Breast epithelium (tissue), 4 donors: ENCODE measurements around the gene PHACTR3. TPM values are rescaled to one million over a fixed set of nuclear protein-coding genes. Genes with fewer than 3 reads are reported as not detected.

Source experiments
- DNase-seq, 2 donors: peaks; one replicate each; pipeline ENCODE4 v3.0.0-alpha.2; 2019; ENCODE audit warnings: low spot score in 2 of 2
- H3K27ac ChIP-seq, 2 donors: fragments of 200-600 bp; sonication (generic) in 1 of 2; one replicate each; pipeline ENCODE4 v1.5.1; 2016 to 2019; ENCODE audit warnings: mild to moderate bottlenecking in 1 of 2
- H3K27me3 ChIP-seq, 2 donors: fragments of 200-600 bp; sonication (generic) in 1 of 2; one replicate each; pipeline versions ENCODE4 v1.5.1 to v1.6.0; 2017 to 2019; ENCODE audit warnings: control low read depth in 1 of 2, mild to moderate bottlenecking in 1 of 2
- H3K36me3 ChIP-seq: fragments of 200-600 bp; one replicate; pipeline ENCODE4 v1.5.1; 2019
- H3K4me1 ChIP-seq, 2 donors: fragments of 200-600 bp; sonication (generic); one replicate each; pipeline ENCODE4 v1.5.1; 2016 to 2019; ENCODE audit warnings: control low read depth in 1 of 2
- H3K4me3 ChIP-seq, 3 donors: fragments of 200-600 bp; sonication (generic); 1 replicate in 2 of 3; 2 replicates in 1 of 3; pipeline ENCODE4 v1.5.1; 2016 to 2019; ENCODE audit warnings: mild to moderate bottlenecking in 3 of 3, moderate library complexity in 2 of 3
- H3K9me3 ChIP-seq, 2 donors: fragments of 200-600 bp; sonication (generic) in 1 of 2; one replicate each; pipeline ENCODE4 v1.5.1; 2016 to 2019; ENCODE audit warnings: control low read depth in 1 of 2
- POLR2A ChIP-seq: fragments of 450-650 bp; IDR thresholded peaks from one replicate; pipeline ENCODE4 v1.6.1; 2016; ENCODE audit warnings: antibody characterized with exemption, mild to moderate bottlenecking, moderate library complexity
- POLR2AphosphoS5 ChIP-seq, 3 donors: sonication (generic); formaldehyde crosslinking; IDR thresholded peaks; one replicate each; pipeline ENCODE4 v1.6.1; 2017; ENCODE audit warnings: antibody characterized with exemption in 3 of 3
- intact Hi-C: fragments of 100-400 bp; cut with DNase I; formaldehyde crosslinking; loops from one replicate; pipeline ENCODE4 v1.15.1; 2023; ENCODE audit warnings: low total_unique reads
- total RNA-seq, 3 donors: library from RNA; depleted of rRNA; stranded (reverse); fragments of >200 nt; gene quantifications; one replicate each; pipeline ENCODE4 v1.1.0, GENCODE V29; 2016
- TF ChIP-seq, protein P1 (sequence below), 3 donors: fragments of 450-650 bp; IDR thresholded peaks; one replicate each; pipeline ENCODE4 v1.5.1; 2016 to 2017; ENCODE audit warnings: antibody characterized with exemption in 3 of 3, mild to moderate bottlenecking in 3 of 3, moderate library complexity in 3 of 3

Gene PHACTR3
- total RNA-seq, 3 donors from 2014 or later, result 0.16 to 0.33 (median 0.29) TPM

DNA sequence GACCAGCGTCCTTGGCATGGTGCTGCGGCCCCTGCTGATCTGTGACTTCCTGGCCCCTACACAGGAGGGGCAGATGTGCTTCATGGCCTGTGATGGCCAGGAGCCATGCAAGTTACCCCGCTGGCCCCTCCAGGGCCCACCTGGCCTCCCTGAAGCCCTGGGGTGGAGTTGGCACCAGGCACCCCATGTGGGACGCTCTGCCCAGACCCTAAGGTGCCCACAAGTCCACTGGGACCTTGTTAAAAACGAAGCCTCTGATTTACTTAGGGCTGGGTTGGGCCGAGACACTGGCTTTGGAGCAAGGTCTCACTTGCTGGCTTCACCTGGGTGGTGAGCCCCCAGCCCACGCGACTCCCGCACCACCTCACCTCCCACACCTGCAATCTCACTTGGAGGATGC lies 139.0 kb downstream of the PHACTR3 start:
- Histone ChIP-seq H3K9me3 (no peaks in the 10 kb centered on the region), H3K4me3 (no peak overlapping the region), H3K27ac (no peak overlapping the region), H3K4me1 (no peaks in the 10 kb centered on the region), H3K36me3 (no peaks in the 10 kb centered on the region), H3K27me3 (peaks cover 0 to 14% of the 10 kb centered on the region in 2 donors)
- intact Hi-C loops, result no loop called here
- no peak for DNase-seq
- TF ChIP-seq POLR2A (no peak), POLR2AphosphoS5 (IDR thresholded peaks at IDR 0.05) (no peak)

DNA sequence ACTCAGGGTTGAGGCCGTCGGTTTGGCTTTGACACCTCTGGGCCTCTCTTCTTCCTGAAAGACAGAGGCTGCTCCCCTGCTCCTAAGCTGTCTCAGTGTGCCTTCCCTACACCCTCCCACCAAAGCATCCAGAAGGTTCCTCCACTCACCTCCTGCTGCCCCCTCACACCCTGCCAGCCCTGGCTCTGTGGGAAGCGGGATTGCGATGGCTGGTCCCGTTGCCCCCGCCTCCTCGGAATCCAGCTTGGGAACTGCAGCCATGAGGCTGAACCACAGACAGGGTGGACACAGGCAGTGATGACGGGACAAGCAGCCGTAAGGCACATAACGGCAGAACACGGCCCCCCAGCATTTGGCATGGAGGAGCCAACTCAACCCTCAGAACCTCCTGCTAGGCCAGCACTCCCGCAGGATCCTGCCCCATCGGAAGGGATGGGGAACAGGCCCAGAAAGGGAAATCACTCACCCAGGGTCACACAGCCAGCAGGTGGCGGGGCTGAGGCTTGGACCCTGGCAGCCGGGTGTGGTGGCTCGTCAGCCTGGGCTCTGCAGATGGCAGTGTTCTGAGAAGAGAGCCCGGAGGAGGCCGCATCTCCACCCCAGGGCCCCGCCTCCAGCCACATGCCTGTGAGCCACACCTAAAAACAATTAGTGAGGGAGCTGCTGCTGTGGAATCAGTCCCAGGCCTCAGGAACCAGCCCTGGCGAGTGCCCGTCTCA lies 139.6 kb downstream of the PHACTR3 start:
- no peaks in the 10 kb centered on the region for H3K4me1 ChIP-seq
- intact Hi-C loops, result no loop called here
- H3K27ac ChIP-seq, result no peak overlapping the region
- DNase-seq, result no peak
- H3K9me3 ChIP-seq, result no peaks in the 10 kb centered on the region
- peaks cover 0 to 9% of the 10 kb centered on the region in 2 donors for H3K27me3 ChIP-seq
- TF ChIP-seq, protein P1, sequence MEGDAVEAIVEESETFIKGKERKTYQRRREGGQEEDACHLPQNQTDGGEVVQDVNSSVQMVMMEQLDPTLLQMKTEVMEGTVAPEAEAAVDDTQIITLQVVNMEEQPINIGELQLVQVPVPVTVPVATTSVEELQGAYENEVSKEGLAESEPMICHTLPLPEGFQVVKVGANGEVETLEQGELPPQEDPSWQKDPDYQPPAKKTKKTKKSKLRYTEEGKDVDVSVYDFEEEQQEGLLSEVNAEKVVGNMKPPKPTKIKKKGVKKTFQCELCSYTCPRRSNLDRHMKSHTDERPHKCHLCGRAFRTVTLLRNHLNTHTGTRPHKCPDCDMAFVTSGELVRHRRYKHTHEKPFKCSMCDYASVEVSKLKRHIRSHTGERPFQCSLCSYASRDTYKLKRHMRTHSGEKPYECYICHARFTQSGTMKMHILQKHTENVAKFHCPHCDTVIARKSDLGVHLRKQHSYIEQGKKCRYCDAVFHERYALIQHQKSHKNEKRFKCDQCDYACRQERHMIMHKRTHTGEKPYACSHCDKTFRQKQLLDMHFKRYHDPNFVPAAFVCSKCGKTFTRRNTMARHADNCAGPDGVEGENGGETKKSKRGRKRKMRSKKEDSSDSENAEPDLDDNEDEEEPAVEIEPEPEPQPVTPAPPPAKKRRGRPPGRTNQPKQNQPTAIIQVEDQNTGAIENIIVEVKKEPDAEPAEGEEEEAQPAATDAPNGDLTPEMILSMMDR (IDR thresholded peaks at IDR 0.05), result no peak
- TF ChIP-seq POLR2A, result no peak
- TF ChIP-seq POLR2AphosphoS5 (IDR thresholded peaks at IDR 0.05), result no peak
- no peak overlapping the region for H3K4me3 ChIP-seq
- no peaks in the 10 kb centered on the region for H3K36me3 ChIP-seq

DNA sequence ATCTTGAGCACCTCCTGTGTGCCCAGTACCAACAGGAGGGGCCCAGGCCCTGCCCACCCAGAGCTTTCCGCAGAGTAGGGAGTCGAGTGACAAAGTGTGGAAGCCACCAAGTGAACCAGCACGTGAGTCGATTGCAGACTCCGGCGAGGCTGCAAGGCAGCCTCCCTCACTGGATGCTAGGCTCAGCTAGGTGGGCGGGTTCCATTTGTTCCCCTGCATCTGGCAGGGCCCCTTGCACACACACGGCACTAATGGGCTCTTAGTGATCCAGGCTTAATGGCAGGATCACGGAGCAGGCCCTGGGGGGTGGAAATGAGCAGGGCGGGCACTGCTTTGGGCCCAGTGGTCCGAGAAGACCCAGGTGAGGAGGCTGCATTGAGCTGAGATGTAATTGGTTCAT lies 140.4 kb downstream of the PHACTR3 start:
- no peak for DNase-seq
- H3K4me1 ChIP-seq, result no peaks in the 10 kb centered on the region
- H3K36me3 ChIP-seq, result no peaks in the 10 kb centered on the region
- H3K27me3 ChIP-seq, result peaks cover 0 to 9% of the 10 kb centered on the region in 2 donors
- H3K27ac ChIP-seq, result no peak overlapping the region
- TF ChIP-seq POLR2AphosphoS5 (IDR thresholded peaks at IDR 0.05), result no peak
- no peak overlapping the region for H3K4me3 ChIP-seq
- intact Hi-C loops, result no loop called here
- H3K9me3 ChIP-seq, result no peaks in the 10 kb centered on the region

DNA sequence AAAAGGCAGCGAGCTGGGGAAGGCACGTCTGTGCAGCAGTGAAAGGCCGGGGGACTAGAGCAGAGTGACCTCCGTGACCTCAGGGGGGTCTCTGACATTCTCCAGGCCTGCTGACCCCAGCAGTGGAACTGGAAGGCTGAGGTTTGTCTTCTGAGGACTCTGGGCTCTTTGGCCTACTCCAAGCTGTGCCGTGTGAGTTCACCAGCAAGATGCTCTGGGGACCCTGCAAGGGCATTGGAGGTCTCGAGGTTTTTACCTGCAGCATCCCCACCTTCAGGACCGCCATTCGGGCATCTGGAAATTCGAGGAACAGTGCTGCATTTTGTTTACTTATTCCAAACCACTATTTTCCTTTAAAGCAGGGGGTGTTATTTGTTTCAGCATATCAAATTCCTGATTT lies 140.9 kb downstream of the PHACTR3 start:
- Histone ChIP-seq H3K9me3 (no peaks in the 10 kb centered on the region), H3K27ac (no peak overlapping the region), H3K4me3 (no peak overlapping the region), H3K4me1 (no peaks in the 10 kb centered on the region), H3K27me3 (peaks cover 0 to 11% of the 10 kb centered on the region in 2 donors), H3K36me3 (no peaks in the 10 kb centered on the region)
- intact Hi-C loops, result no loop called here
- TF ChIP-seq POLR2A, result no peak
- TF ChIP-seq, protein P1 (IDR thresholded peaks at IDR 0.05), result no peak
- TF ChIP-seq POLR2AphosphoS5 (IDR thresholded peaks at IDR 0.05), result no peak
- no peak for DNase-seq

DNA sequence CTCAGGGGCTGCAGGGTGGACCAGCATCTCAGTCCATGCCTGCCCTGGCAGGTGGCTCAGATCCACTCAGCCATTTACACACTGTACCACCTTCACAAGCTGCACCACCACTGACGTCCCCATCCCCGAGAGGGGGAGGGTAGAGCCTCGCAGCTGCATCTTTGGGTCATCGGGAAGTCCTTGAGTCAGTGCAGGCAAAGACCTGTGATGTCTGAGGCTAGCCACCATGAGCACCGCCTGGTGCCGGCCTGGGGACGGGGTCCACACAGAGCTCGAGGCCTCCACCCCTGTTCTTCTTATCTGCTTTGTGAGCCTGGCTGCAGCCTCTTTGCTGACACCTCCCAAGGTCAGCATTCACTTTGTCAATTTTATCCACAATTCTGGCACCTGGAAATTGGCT lies 141.4 kb downstream of the PHACTR3 start:
- no peaks in the 10 kb centered on the region for H3K36me3 ChIP-seq
- no peak overlapping the region for H3K4me3 ChIP-seq
- no peak for DNase-seq
- peaks cover 0 to 16% of the 10 kb centered on the region in 2 donors for H3K27me3 ChIP-seq
- TF ChIP-seq POLR2AphosphoS5 (IDR thresholded peaks at IDR 0.05) (no peak), POLR2A (no peak)
- TF ChIP-seq, protein P1 (IDR thresholded peaks at IDR 0.05), result no peak
- intact Hi-C loops, result no loop called here
- H3K4me1 ChIP-seq, result no peaks in the 10 kb centered on the region
- H3K27ac ChIP-seq, result no peak overlapping the region
- no peaks in the 10 kb centered on the region for H3K9me3 ChIP-seq

DNA sequence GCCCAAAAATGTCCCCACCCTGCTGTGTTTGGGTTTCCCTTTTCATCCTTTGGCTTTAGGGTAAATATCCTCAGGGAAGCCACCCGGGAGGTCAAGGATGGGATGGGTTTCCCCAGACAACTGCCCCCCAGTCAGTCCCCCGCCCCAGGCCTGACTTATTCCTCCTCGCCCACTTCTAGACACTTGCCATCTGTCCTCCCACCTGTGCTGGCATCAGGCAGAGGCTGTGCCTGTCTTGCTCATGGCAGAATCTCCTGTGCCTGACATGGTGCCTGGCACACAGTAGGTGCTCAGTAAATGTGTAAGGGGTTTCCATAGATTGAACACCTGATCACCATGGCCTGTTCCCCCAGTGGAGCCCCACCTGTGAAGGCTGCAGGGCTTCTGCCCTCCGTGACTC lies 141.8 kb downstream of the PHACTR3 start:
- TF ChIP-seq POLR2A (no peak), POLR2AphosphoS5 (IDR thresholded peaks at IDR 0.05) (no peak)
- TF ChIP-seq, protein P1 (IDR thresholded peaks at IDR 0.05), result no peak
- H3K27ac ChIP-seq, result no peak overlapping the region
- H3K36me3 ChIP-seq, result no peaks in the 10 kb centered on the region
- H3K4me1 ChIP-seq, result no peaks in the 10 kb centered on the region
- no peak overlapping the region for H3K4me3 ChIP-seq
- no peak for DNase-seq
- intact Hi-C loops, result no loop called here
- H3K27me3 ChIP-seq, result peaks cover 0 to 16% of the 10 kb centered on the region in 2 donors
- no peaks in the 10 kb centered on the region for H3K9me3 ChIP-seq
